H1 (cell line): Measurements from ENCODE around the gene VIPR2. TPM values are rescaled to one million over a fixed set of nuclear protein-coding genes. Genes with fewer than 3 reads are reported as not detected.
A peak's percentile ranks its signal among the peaks of the same experiment; 100 is the strongest.

Experiments
- CTCF ChIA-PET: fragments of 300-600 bp; sonication (Branson Sonifier 250); formaldehyde crosslinking; loops from one replicate; lab custom pipeline; 2021; ENCODE audit not compliant: partially characterized antibody; lab: Charles Lee
- POLR2A ChIA-PET: fragments of 300-600 bp; sonication (Branson Sonifier 250); formaldehyde crosslinking; loops from one replicate; lab custom pipeline; 2021; ENCODE audit warnings: inconsistent platforms; ENCODE audit not compliant: partially characterized antibody; lab: Charles Lee
- DNase-seq, 2 experiments: peaks; one replicate each; pipeline versions ENCODE4 v3.0.0 to v3.0.0-alpha.2; 2010 to 2022; ENCODE audit warnings: low spot score in 2 of 2, low read depth in 1 of 2, mixed read lengths in 1 of 2
- FAIRE-seq: peaks from 2 replicates; lab custom pipeline; 2011; peaks lifted over from hg19 to GRCh38; lab: Jason Lieb, UNC
- H2AFZ ChIP-seq: 2 replicates; pipeline ENCODE4 v1.8.1; 2012; ENCODE audit warnings: low read length, inconsistent platforms
- H2AK5ac ChIP-seq: 2 replicates; pipeline ENCODE4 v1.6.1; 2013; ENCODE audit warnings: low read depth, low read length
- H2BK120ac ChIP-seq: replicated peaks from 2 replicates; pipeline ENCODE3; 2013; ENCODE audit warnings: low read depth, low read length, inconsistent platforms
- H2BK12ac ChIP-seq: 2 replicates; pipeline ENCODE4 v1.6.1; 2013; ENCODE audit warnings: low read depth, low read length
- H2BK15ac ChIP-seq: 2 replicates; pipeline ENCODE4 v1.6.1; 2013; ENCODE audit warnings: low read length
- H2BK20ac ChIP-seq: 2 replicates; pipeline ENCODE4 v1.6.1; 2013; ENCODE audit warnings: low read length
- H2BK5ac ChIP-seq: 2 replicates; pipeline ENCODE4 v1.6.1; 2013; ENCODE audit warnings: low read depth, low read length
- H3K14ac ChIP-seq: 2 replicates; pipeline ENCODE4 v1.6.1; 2013; ENCODE audit warnings: inconsistent platforms; ENCODE audit not compliant: insufficient read length
- H3K18ac ChIP-seq: 2 replicates; pipeline ENCODE4 v1.6.1; 2013; ENCODE audit warnings: low read length; ENCODE audit errors: extremely low read depth
- H3K23ac ChIP-seq: 2 replicates; pipeline ENCODE4 v1.6.1; 2013; ENCODE audit warnings: inconsistent platforms; ENCODE audit not compliant: insufficient read length
- H3K23me2 ChIP-seq: 2 replicates; pipeline ENCODE4 v1.6.1; 2013; ENCODE audit warnings: low read depth, low read length
- H3K27ac ChIP-seq: 2 replicates; pipeline ENCODE4 v1.6.1; 2011; ENCODE audit warnings: low read depth, low read length, inconsistent platforms
- H3K27me3 ChIP-seq, 4 experiments: replicated peaks in 1 of 4; 1 replicate in 1 of 4; 2 replicates in 3 of 4; pipeline versions ENCODE4 v1.6.1 to v1.8.1; 2011 to 2013; ENCODE audit warnings: low read length in 3 of 4, mild to moderate bottlenecking in 3 of 4, inconsistent platforms in 2 of 4, mixed read lengths in 2 of 4, moderate library complexity in 1 of 4; ENCODE audit not compliant: control insufficient read depth in 3 of 4, insufficient read depth in 3 of 4; ENCODE audit errors: extremely low read depth in 1 of 4
- H3K36me3 ChIP-seq, 4 experiments: 2 replicates each; pipeline versions ENCODE4 v1.6.1 to v1.8.1; 2011 to 2013; ENCODE audit warnings: mild to moderate bottlenecking in 4 of 4, low read length in 3 of 4, moderate library complexity in 2 of 4, control low read depth in 1 of 4, inconsistent platforms in 1 of 4; ENCODE audit not compliant: insufficient read depth in 4 of 4, control insufficient read depth in 2 of 4
- H3K4ac ChIP-seq: replicated peaks from 2 replicates; pipeline ENCODE3; 2013; ENCODE audit warnings: low read length, low read depth, mixed read lengths, inconsistent platforms; ENCODE audit not compliant: insufficient read length
- H3K4me1 ChIP-seq, 4 experiments: replicated peaks in 1 of 4; 1 replicate in 1 of 4; 2 replicates in 3 of 4; pipeline versions ENCODE4 v1.6.1 to v1.8.1; 2011 to 2013; ENCODE audit warnings: low read length in 3 of 4, inconsistent platforms in 2 of 4, mixed read lengths in 1 of 4; ENCODE audit not compliant: insufficient read depth in 4 of 4, control insufficient read depth in 3 of 4
- H3K4me2 ChIP-seq, 2 experiments: 2 replicates each; pipeline versions ENCODE4 v1.6.1 to v1.8.1; 2011 to 2013; ENCODE audit warnings: low read depth in 2 of 2, low read length in 2 of 2, control low read depth in 1 of 2, inconsistent platforms in 1 of 2, mild to moderate bottlenecking in 1 of 2; ENCODE audit not compliant: insufficient read depth in 1 of 2
- H3K4me3 ChIP-seq, 4 experiments: fragments of 200-600, 300-600 bp in 1 of 4; sonication (generic), shearing (Covaris generic), sonication (Bioruptor Twin) in 1 of 4; 2 replicates each; pipeline versions ENCODE4 v1.5.1 to v1.8.1; 2011 to 2016; ENCODE audit warnings: low read length in 4 of 4, low read depth in 3 of 4, control low read depth in 2 of 4, inconsistent platforms in 2 of 4, mild to moderate bottlenecking in 2 of 4, mixed read lengths in 1 of 4, moderate library complexity in 1 of 4; ENCODE audit not compliant: insufficient read depth in 2 of 4; ENCODE audit errors: extremely low read depth in 1 of 4
- H3K56ac ChIP-seq: replicated peaks from 2 replicates; pipeline ENCODE3; 2013; ENCODE audit warnings: low read depth, mild to moderate bottlenecking, mixed read lengths, low read length, inconsistent platforms; ENCODE audit not compliant: insufficient read length
- H3K79me1 ChIP-seq: 2 replicates; pipeline ENCODE4 v1.6.1; 2013; ENCODE audit warnings: low read depth, low read length, control low read depth
- H3K79me2 ChIP-seq, 2 experiments: 2 replicates each; pipeline versions ENCODE4 v1.6.1 to v1.8.1; 2012 to 2013; ENCODE audit warnings: low read length in 2 of 2, mild to moderate bottlenecking in 2 of 2, inconsistent platforms in 1 of 2; ENCODE audit not compliant: insufficient read depth in 2 of 2, control insufficient read depth in 1 of 2
- H3K9ac ChIP-seq, 4 experiments: replicated peaks in 1 of 4; 1 replicate in 1 of 4; 2 replicates in 3 of 4; pipeline versions ENCODE4 v1.6.1 to v1.8.1; 2011 to 2013; ENCODE audit warnings: low read depth in 3 of 4, low read length in 3 of 4, control low read depth in 2 of 4, mild to moderate bottlenecking in 2 of 4, moderate library complexity in 2 of 4, inconsistent platforms in 1 of 4; ENCODE audit errors: extremely low read depth in 1 of 4
- H3K9me3 ChIP-seq, 2 experiments: 2 replicates each; pipeline versions ENCODE4 v1.6.1 to v1.8.1; 2012 to 2013; ENCODE audit warnings: mild to moderate bottlenecking in 2 of 2, moderate library complexity in 2 of 2, control low read depth in 1 of 2, inconsistent platforms in 1 of 2, low read depth in 1 of 2, low read length in 1 of 2, mixed read lengths in 1 of 2; ENCODE audit not compliant: insufficient read depth in 2 of 2
- H4K20me1 ChIP-seq, 2 experiments: replicated peaks in 1 of 2; 2 replicates each; pipeline versions ENCODE3 to v1.8.1; 2011 to 2013; ENCODE audit warnings: inconsistent platforms in 2 of 2, low read length in 2 of 2, mild to moderate bottlenecking in 1 of 2; ENCODE audit not compliant: insufficient read depth in 2 of 2, control insufficient read depth in 1 of 2
- H4K5ac ChIP-seq: 2 replicates; pipeline ENCODE4 v1.6.1; 2013; ENCODE audit warnings: low read length, low read depth, mixed read lengths, inconsistent platforms; ENCODE audit not compliant: insufficient read length
- H4K8ac ChIP-seq: 2 replicates; pipeline ENCODE4 v1.8.0; 2013; ENCODE audit warnings: mild to moderate bottlenecking, moderate library complexity, low read length, inconsistent platforms; ENCODE audit not compliant: insufficient read depth; ENCODE audit errors: extremely low read depth
- H4K91ac ChIP-seq: replicated peaks from 2 replicates; pipeline ENCODE3; 2013; ENCODE audit warnings: low read length, mixed read lengths, inconsistent platforms; ENCODE audit not compliant: insufficient read length
- KDM4A ChIP-seq: IDR thresholded peaks from one replicate; pipeline ENCODE4 v1.7.1; 2012; ENCODE audit warnings: low read depth, mild to moderate bottlenecking, moderate library complexity, low read length, inconsistent platforms; ENCODE audit not compliant: severe bottlenecking
- RFX5 ChIP-seq: IDR thresholded peaks from 2 replicates; pipeline ENCODE4 v1.6.1; 2011; ENCODE audit warnings: low read depth, low read length, improper control_type of control experiment, borderline replicate concordance
- RNF2 ChIP-seq: fragments of 200-900, 300-1000 bp; sonication (generic); IDR thresholded peaks from 2 replicates; pipeline ENCODE4 v1.7.1; 2016; ENCODE audit warnings: borderline replicate concordance, low read depth, mild to moderate bottlenecking, antibody characterized with exemption, low read length; ENCODE audit not compliant: poor library complexity, severe bottlenecking; ENCODE audit errors: missing control alignments
- WGBS, 2 experiments: shearing (Covaris generic) in 1 of 2; methylation state at CpG; one replicate each; pipeline versions ENCODE4 v1.1.6 to v1.1.7; 2013 to 2015; ENCODE audit warnings: low lambda C conversion rate in 2 of 2, mixed read lengths in 2 of 2, inconsistent platforms in 1 of 2, low coverage in 1 of 2, missing lambda C conversion rate in 1 of 2; ENCODE audit not compliant: insufficient replicate concordance in 2 of 2, insufficient coverage in 1 of 2, insufficient read length in 1 of 2; ENCODE audit errors: extremely low coverage in 1 of 2, missing lambda C conversion rate in 1 of 2; 5-methylcytosine and 5-hydroxymethylcytosine counted together
- polyA plus RNA-seq, 7 experiments: library from polyadenylated mRNA; depleted of rRNA in 3 of 7; stranded (reverse) in 5 of 7; unstranded in 2 of 7; fragments of >200 nt in 5 of 7; fragments of 200-250 nt in 2 of 7; gene quantifications; 1 replicate in 5 of 7; 2 replicates in 1 of 7; 4 replicates in 1 of 7; pipeline versions ENCODE4 v1.2.1 to v1.2.3, GENCODE V29; 2011 to 2013; ENCODE audit warnings: missing spikeins in 2 of 7, mixed read lengths in 2 of 7
- total RNA-seq: library from RNA; stranded (reverse); fragmentation: NEBNext Ultra II Directional; extraction: Animal tissue kit (Norgen Biotek cat#: 25700); gene quantifications from 2 replicates; pipeline ENCODE4 v1.2.1, GENCODE V29; 2021

VIPR2 gene
- total and polyA plus RNA-seq, 2 of the 8 experiments (the other 6 are each of a cell fraction or from before 2014, with no cell fraction given), result 2.4 to 6.3 TPM

GRCh38 chr7:159057647-159058046 is 87.0 kb downstream of the VIPR2 start:
- TF ChIP-seq RFX5 (peak; percentile 67), RNF2 (no peak), KDM4A (no peak)
- Histone ChIP-seq H3K36me3 (no peaks in the 10 kb centered on the region), H3K9ac (no peak overlapping the region), H2AK5ac (no peak overlapping the region), H4K8ac (no peak overlapping the region), H3K27ac (no peak overlapping the region), H3K4me3 (no peak overlapping the region), H3K18ac (no peak overlapping the region), H3K4ac (no peak overlapping the region), H2BK12ac (no peak overlapping the region), H3K4me1 (peaks cover 0 to 4% (median 2%) of the 10 kb centered on the region in 4 experiments; a peak in 1 of 7 replicates), H3K56ac (no peak overlapping the region), H3K14ac (no peak overlapping the region), H3K4me2 (no peak overlapping the region), H4K20me1 (no peaks in the 10 kb centered on the region), H3K23ac (no peak overlapping the region), H3K27me3 (peaks cover 0 to 4% (median 0%) of the 10 kb centered on the region in 4 experiments; a peak in 1 of 7 replicates), H2BK5ac (no peak overlapping the region), H4K91ac (no peak overlapping the region), H3K79me2 (no peaks in the 10 kb centered on the region), H2BK15ac (no peak overlapping the region), H2BK20ac (no peak overlapping the region), H3K23me2 (peaks cover 14% of the 10 kb centered on the region; the same call in 1 of the 2 replicates), H4K5ac (no peak overlapping the region), H2BK120ac (no peak overlapping the region), H2AFZ (no peak overlapping the region), H3K9me3 (no peaks in the 10 kb centered on the region), H3K79me1 (no peaks in the 10 kb centered on the region)
- 97% methylated on average over 4 of the region's 4 CpGs; no CpG with 5 or more reads in 1 of the 2 experiments for WGBS, 2 experiments
- CTCF ChIA-PET, result no interaction called here
- FAIRE-seq (no peak), DNase-seq (no peak)
- POLR2A ChIA-PET, result no interaction called here
